ENCODE measurements around the gene CCN2.

Gene CCN2

GRCh38 chr6:131980338-131980790 lies 29.2 kb upstream of the CCN2 start:
- POLR2A ChIA-PET: no interaction called here
- TF ChIP-seq, protein P1, sequence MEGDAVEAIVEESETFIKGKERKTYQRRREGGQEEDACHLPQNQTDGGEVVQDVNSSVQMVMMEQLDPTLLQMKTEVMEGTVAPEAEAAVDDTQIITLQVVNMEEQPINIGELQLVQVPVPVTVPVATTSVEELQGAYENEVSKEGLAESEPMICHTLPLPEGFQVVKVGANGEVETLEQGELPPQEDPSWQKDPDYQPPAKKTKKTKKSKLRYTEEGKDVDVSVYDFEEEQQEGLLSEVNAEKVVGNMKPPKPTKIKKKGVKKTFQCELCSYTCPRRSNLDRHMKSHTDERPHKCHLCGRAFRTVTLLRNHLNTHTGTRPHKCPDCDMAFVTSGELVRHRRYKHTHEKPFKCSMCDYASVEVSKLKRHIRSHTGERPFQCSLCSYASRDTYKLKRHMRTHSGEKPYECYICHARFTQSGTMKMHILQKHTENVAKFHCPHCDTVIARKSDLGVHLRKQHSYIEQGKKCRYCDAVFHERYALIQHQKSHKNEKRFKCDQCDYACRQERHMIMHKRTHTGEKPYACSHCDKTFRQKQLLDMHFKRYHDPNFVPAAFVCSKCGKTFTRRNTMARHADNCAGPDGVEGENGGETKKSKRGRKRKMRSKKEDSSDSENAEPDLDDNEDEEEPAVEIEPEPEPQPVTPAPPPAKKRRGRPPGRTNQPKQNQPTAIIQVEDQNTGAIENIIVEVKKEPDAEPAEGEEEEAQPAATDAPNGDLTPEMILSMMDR (IDR thresholded peaks at IDR 0.05; ENCODE audit: control extremely low read depth, extremely low read depth, low read depth, missing control alignments): no peak
- CTCF ChIA-PET: interaction anchor here (0.7 to 1.8 kb wide), 2 partner anchors 11 to 45 kb away, joined by 3 to 7 read pairs; no protein-coding TSS in a partner anchor
- no peak for DNase-seq (ENCODE audit: extremely low spot score)

DNA sequence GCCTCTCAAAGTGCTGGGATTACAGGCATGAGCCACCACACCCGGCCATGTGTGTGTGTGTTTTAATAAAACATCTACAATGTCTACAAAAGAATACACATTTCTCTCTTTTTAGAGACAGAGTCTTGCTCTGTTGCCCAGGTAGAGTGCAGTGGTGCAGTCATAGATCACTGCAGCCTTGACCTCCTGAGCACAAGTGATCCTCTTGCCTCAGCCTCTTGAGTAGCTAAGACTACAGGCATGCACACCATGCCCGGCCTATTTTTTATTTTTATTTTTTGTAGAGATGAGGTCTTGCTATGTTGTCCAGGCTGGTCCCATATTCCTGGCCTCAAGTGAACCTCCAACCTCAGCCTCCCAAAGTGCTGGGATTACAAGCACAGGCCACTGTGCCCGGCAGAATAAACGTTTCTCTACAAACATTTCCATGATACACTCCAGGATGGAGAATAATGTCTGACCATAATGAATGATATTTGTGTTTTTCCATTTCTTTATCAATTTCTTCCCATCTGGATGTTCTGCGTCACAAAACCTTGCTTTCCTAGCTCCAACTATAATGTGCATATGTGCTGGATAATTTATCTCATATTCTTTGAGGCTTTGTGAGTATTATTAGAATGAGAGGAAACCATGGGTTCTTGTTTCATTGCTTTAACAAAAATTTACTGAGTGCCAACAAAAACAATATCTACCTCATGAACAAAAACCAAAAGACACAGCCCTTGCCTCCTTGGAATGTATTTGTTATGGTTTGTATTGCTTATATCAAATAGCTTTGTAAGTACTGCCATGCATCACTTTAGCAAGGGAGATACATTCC lies 28.6 kb upstream of the CCN2 start:
- ChIA-PET POLR2A (no interaction called here), CTCF (interaction anchor here (0.7 to 1.8 kb wide), 2 partner anchors 11 to 45 kb away, joined by 3 to 7 read pairs; no protein-coding TSS in a partner anchor)
- DNase-seq (ENCODE audit: extremely low spot score): no peak
- TF ChIP-seq, protein P1 (IDR thresholded peaks at IDR 0.05; ENCODE audit: control extremely low read depth, extremely low read depth, low read depth, missing control alignments): no peak

GRCh38 chr6:131978522-131978921 lies 27.4 kb upstream of the CCN2 start:
- POLR2A ChIA-PET: no interaction called here
- CTCF ChIA-PET: no interaction called here
- TF ChIP-seq, protein P1 (IDR thresholded peaks at IDR 0.05; ENCODE audit: control extremely low read depth, extremely low read depth, low read depth, missing control alignments): no peak
- no peak for DNase-seq (ENCODE audit: extremely low spot score)

DNA sequence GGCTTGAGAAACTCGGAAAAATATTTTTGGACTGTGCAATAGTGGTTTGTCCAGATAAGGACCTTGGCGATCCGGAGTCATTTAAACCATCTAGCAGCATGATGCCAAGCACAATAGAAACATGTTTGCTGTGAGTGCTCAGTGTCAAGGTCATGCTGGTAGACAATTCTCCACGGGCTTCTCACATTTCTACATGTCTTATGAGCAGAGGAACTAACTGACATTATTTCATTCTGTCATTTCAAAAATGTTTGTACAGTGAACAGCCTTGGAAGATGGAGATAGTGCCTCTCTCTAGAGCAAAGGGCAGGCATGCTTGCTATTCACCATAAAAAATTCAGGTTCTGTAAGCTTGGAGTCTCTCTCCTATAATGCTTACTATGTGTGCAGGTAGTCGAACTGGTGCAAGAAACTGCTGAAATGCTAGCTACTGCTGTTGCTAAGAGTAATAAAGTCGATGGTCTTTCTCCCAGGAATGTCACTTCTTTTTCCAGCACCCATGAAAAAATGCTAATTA lies 25.4 kb upstream of the CCN2 start:
- ChIA-PET CTCF (interaction anchor here (1.6 kb wide), 2 partner anchors 9 to 17 kb away, joined by 6 to 9 read pairs; no protein-coding TSS in a partner anchor), POLR2A (no interaction called here)
- TF ChIP-seq, protein P1 (IDR thresholded peaks at IDR 0.05; ENCODE audit: control extremely low read depth, extremely low read depth, low read depth, missing control alignments): no peak
- no peak for DNase-seq (ENCODE audit: extremely low spot score)

DNA sequence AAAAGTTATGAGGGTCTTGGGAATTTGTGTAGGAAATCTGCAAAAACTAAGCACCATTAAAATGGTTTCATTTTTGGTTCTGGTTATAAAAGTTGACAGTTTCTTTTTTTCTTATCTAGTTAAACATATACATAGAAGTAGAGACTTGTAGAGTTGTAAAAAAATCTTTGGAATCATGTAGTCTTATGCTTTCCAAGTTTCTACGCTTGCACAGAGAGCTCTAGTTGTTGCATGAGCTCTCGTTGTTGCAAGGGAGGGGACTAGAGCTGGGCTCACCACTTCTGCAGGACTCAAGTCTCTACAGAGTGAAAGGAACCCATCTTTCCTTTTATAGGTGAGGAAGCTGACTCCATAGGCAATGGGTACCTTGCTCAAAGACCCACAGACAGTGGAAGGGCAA lies 21.6 kb upstream of the CCN2 start:
- TF ChIP-seq, protein P1 (IDR thresholded peaks at IDR 0.05; ENCODE audit: control extremely low read depth, extremely low read depth, low read depth, missing control alignments): no peak
- ChIA-PET CTCF (interaction anchor here (1.8 kb wide), 1 partner anchor 13 kb away, joined by 4 read pairs; no protein-coding TSS in a partner anchor), POLR2A (no interaction called here)
- DNase-seq (ENCODE audit: extremely low spot score): no peak

DNA sequence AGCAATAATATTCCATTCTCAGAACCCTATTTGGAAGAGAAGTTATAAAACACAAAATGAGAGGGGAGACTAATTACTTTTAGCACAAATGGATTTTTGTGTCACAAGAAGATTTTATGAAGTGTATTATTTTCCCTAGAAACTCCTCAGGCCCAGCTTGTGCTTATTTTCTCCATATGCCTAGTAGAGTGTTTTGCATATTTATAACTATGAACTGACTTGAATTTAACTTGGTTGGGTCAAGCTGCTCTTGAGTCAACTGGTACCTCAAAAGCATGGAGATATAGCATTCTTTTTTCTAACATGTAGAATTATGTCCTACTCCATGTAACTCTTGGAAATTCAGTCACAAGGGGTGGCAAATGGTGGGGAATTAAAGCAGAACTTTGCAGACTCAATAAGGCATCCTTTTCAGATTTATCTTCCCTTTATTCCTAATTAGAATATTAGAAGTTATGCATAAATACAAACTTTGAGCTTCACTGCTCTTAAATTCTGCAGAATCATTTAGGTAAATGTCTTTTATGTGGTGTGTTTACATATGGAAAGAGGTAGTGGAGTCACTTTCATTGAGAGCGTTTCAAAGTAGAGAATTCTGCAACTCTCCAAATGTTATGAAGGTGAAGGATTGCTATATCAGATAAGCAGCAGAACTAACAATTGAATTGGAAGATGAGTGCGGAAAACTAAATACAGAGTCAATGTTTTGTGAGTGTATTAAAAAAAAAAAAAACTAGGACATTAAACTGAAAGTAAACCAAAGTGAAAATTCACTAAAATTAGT lies 19.1 kb upstream of the CCN2 start:
- POLR2A ChIA-PET: no interaction called here

More for the DNA sequence above, 19.1 kb upstream of the CCN2 start:
- TF ChIP-seq, protein P1 (IDR thresholded peaks at IDR 0.05; ENCODE audit: control extremely low read depth, extremely low read depth, low read depth, missing control alignments): no peak
- CTCF ChIA-PET: interaction anchor here (1.2 kb wide), 1 partner anchor 310 kb away, joined by 3 read pairs; no protein-coding TSS in a partner anchor
- no peak for DNase-seq (ENCODE audit: extremely low spot score)

Data from GM10248 (cell line).